ENCODE data around the gene TSC22D2.

GRCh38 chr3:150379469-150379868 is 28.6 kb upstream of the TSC22D2 start:
- TF ChIP-seq CTCF (IDR thresholded peaks at IDR 0.05; ENCODE audit: low read length) = no peak
- TF ChIP-seq EZH2phosphoT487 (IDR thresholded peaks at IDR 0.05; ENCODE audit: low read length) = no peak
- no peak for TF ChIP-seq EZH2 (optimal IDR thresholded peaks at IDR 0.05; ENCODE audit: low read depth, low read length)

Data from MM.1S (cell line).